Right lobe of liver (tissue), 6 donors: ENCODE measurements around the gene SIX5. TPM values are rescaled to one million over a fixed set of nuclear protein-coding genes. Genes with fewer than 3 reads are reported as not detected.

Experiments
- ATAC-seq, 4 donors: fragments of 200-7000 bp; cut with Tn5 transposase; one replicate each; pipeline ENCODE4 v1.9.1; 2020; ENCODE audit warnings: mild to moderate bottlenecking in 4 of 4, moderate library complexity in 4 of 4
- DNase-seq, 3 donors: peaks; one replicate each; pipeline ENCODE4 v3.0.0-alpha.2; 2020
- H3K27ac ChIP-seq, 3 donors: fragments of 200-600 bp; one replicate each; pipeline ENCODE4 v1.8.0; 2022
- H3K27me3 ChIP-seq, 2 donors: fragments of 200-600 bp; one replicate each; pipeline ENCODE4 v1.8.0; 2022
- H3K36me3 ChIP-seq, 4 donors: fragments of 200-600 bp; sonication (generic) in 1 of 4; one replicate each; pipeline versions ENCODE4 v1.5.1 to v1.8.0; 2017 to 2022; ENCODE audit warnings: control low read depth in 1 of 4
- H3K4me1 ChIP-seq, 4 donors: fragments of 200-600 bp; sonication (generic) in 1 of 4; one replicate each; pipeline versions ENCODE4 v1.5.1 to v1.8.0; 2017 to 2022; ENCODE audit warnings: control low read depth in 1 of 4
- H3K4me3 ChIP-seq, 3 donors: fragments of 200-600 bp; one replicate each; pipeline ENCODE4 v1.8.0; 2022
- H3K9me3 ChIP-seq, 4 donors: fragments of 200-600 bp; sonication (generic) in 1 of 4; one replicate each; pipeline versions ENCODE4 v1.5.1 to v1.8.0; 2017 to 2022; ENCODE audit warnings: control low read depth in 1 of 4
- CTCF ChIP-seq, 4 donors: fragments of 200-600 bp in 3 of 4; fragments of 450-650 bp in 1 of 4; IDR thresholded peaks; one replicate each; pipeline versions ENCODE4 v1.5.1 to v1.8.0; 2016 to 2022; ENCODE audit warnings: antibody characterized with exemption in 4 of 4, mild to moderate bottlenecking in 2 of 4
- POLR2A ChIP-seq: fragments of 450-650 bp; IDR thresholded peaks from one replicate; pipeline ENCODE4 v1.6.1; 2017; ENCODE audit warnings: antibody characterized with exemption, mild to moderate bottlenecking
- WGBS: methylation state at CpG from one replicate; pipeline ENCODE4 v1.1.6; 2018; ENCODE audit warnings: low coverage, low lambda C conversion rate; ENCODE audit not compliant: insufficient coverage; ENCODE audit errors: missing lambda C conversion rate; 5-methylcytosine and 5-hydroxymethylcytosine counted together
- intact Hi-C, 2 donors: fragments of 100-400 bp; cut with DNase I; formaldehyde crosslinking; loops; one replicate each; pipeline versions ENCODE4 v1.11.2 to v1.14.1; 2022
- total RNA-seq, 6 experiments: library from RNA; depleted of rRNA in 2 of 6; stranded (reverse); fragments of >200 nt in 2 of 6; fragmentation: NEBNext Ultra II Directional in 3 of 6; extraction: Animal tissue kit (Norgen Biotek cat#: 25700) in 3 of 6; gene quantifications; one replicate each; pipeline versions ENCODE4 v1.1.0 to v1.2.4, GENCODE V29; 2016 to 2023
- donor health status: DM: no; HTN: yes; CAD: no.
- donor health status: DM: no; HTN: no; CAD: no.
- donor health status: DM: no; HTN: no; CAD: no.
- donor health status: DM: no; HTN: yes; CAD: no.
- donor health status: DM: no; HTN: yes; CAD: no.

SIX5 gene
- total RNA-seq, 6 experiments from 2014 or later: 7.8 to 11.6 (median 9.5) TPM

DNA sequence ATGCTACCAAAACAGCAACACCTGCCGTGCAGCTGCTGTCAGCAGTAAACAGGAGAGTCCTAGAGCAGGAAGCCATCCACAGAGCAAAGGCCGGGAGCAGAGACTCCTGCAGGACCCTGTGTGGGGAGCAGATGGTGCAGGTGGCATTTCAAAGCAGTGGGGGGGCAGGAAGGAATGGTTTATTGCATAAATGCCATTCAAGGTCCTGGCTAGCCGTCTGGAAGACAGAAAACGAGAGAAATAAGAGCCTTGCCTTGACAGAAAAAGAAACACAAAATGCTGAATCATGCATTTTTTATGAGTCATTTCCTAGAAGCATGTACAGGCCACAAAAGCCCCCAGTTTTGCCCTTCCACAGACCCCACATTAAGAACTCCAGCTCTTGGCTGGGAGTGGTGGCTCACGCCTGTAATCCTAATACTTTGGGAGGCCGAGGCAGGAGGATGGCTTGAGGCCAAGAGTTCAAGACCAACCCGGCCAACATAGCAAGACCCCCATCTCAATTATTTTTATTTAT lies 40.6 kb upstream of the SIX5 start:
- TF ChIP-seq CTCF (IDR thresholded peaks at IDR 0.05) (no peak), POLR2A (no peak)
- no peaks in the 10 kb centered on the region for H3K9me3 ChIP-seq
- DNase-seq (no peak), ATAC-seq (no peak)
- H3K4me3 ChIP-seq: no peak overlapping the region
- H3K4me1 ChIP-seq: no peaks in the 10 kb centered on the region
- WGBS: 51% methylated on average over 6 of the region's 7 CpGs
- no peak overlapping the region for H3K27ac ChIP-seq
- H3K27me3 ChIP-seq: no peaks in the 10 kb centered on the region
- no peaks in the 10 kb centered on the region for H3K36me3 ChIP-seq
- intact Hi-C loops: loop anchor here (10.0 kb wide), 2 partner anchors 75 to 85 kb away; partner anchors contain the start of gene IRF2BP1 (in 1 of the 2)

GRCh38 chr19:45805719-45806118 lies 36.7 kb upstream of the SIX5 start:
- Histone ChIP-seq H3K36me3 (no peaks in the 10 kb centered on the region), H3K9me3 (no peaks in the 10 kb centered on the region), H3K27me3 (no peaks in the 10 kb centered on the region), H3K4me3 (no peak overlapping the region), H3K27ac (no peak overlapping the region), H3K4me1 (no peaks in the 10 kb centered on the region)
- no peak for DNase-seq
- ATAC-seq: no peak
- intact Hi-C loops: no loop called here
- TF ChIP-seq CTCF (IDR thresholded peaks at IDR 0.05) (no peak), POLR2A (no peak)

- WGBS: 97% methylated on average over 5 of the region's 8 CpGs
- no peak for DNase-seq
- intact Hi-C loops: no loop called here
- ATAC-seq: no peak
- no peak overlapping the region for H3K27ac ChIP-seq
- no peaks in the 10 kb centered on the region for H3K9me3 ChIP-seq
- no peaks in the 10 kb centered on the region for H3K27me3 ChIP-seq
- H3K4me1 ChIP-seq: no peaks in the 10 kb centered on the region
- TF ChIP-seq POLR2A (no peak), CTCF (IDR thresholded peaks at IDR 0.05) (no peak)
- H3K4me3 ChIP-seq: no peak overlapping the region
- no peaks in the 10 kb centered on the region for H3K36me3 ChIP-seq
Observed at GRCh38 chr19:45804959-45805230, 35.8 kb upstream of the SIX5 start.

DNA sequence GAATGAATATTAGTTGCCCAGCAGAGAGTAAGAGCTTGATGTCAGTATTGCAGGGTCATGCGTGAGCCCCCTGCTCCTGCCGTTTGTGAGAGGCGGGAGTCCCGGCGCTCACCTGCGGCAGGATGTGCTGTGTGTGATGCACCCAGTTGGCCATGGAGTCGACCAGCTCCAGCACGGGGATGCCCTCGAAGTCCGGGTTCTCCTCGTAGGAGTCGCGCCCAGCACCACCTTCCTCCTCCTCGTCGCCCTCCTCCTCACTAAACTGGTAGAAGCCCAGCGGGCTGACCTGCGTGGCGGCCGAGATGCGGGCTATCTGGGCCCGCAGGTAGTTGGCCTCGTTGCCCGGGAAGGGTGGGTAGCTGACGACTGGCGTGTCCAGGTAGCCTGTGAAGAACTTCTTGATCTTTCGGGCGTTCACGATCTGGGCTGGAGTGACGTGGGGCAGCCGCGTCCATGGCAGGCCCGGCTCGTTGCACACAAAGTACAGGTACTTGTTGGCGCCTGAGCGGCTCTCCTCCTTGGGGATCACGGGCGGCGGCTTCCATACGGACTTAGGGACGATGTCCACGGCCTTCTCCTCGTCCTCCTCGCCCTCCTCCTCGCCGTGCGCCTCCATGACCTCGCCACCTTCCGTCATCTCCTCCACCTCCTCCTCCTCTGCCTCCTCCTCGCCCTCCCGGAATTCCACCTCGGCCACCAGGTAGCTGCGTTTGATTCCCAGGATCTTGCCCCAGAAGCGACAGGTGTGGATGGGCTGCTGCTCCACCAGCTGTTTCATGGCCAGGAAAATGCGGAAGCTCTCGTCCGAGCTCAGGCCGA lies 35.3 kb upstream of the SIX5 start:
- WGBS: 97% methylated on average over 5 of the region's 57 CpGs
- TF ChIP-seq CTCF (IDR thresholded peaks at IDR 0.05) (no peak), POLR2A (no peak)
- DNase-seq: no peak
- Histone ChIP-seq H3K27ac (no peak overlapping the region), H3K9me3 (no peaks in the 10 kb centered on the region), H3K36me3 (no peaks in the 10 kb centered on the region), H3K4me1 (peaks cover 0 to under 1% (median 0%) of the 10 kb centered on the region in 4 donors), H3K4me3 (no peak overlapping the region), H3K27me3 (no peaks in the 10 kb centered on the region)
- intact Hi-C loops: no loop called here
- peak in 1 of 4 donors; percentile 11 for ATAC-seq
